SK-N-SH treated with all-trans-retinoic acid at 6 μM for 48 hours (cell line): ENCODE data around the gene CA5B.

ENCODE experiments used
- GLIS3 ChIP-seq: fragments of 250-450 bp; sonication (Bioruptor Pico); IDR thresholded peaks from 2 replicates; pipeline ENCODE4 v1.5.0; 2020; ENCODE audit warnings: mild to moderate bottlenecking, moderate library complexity
- TOX ChIP-seq: fragments of 250-450 bp; sonication (Bioruptor Pico); IDR thresholded peaks from 2 replicates; pipeline ENCODE4 v1.8.0; 2021; ENCODE audit warnings: mild to moderate bottlenecking, moderate library complexity, borderline replicate concordance
- ZC3H10 ChIP-seq: fragments of 250-450 bp; sonication (Bioruptor Pico); IDR thresholded peaks from 2 replicates; pipeline ENCODE4 v1.5.1; 2021; ENCODE audit warnings: mild to moderate bottlenecking, moderate library complexity
- ZNF8 ChIP-seq: fragments of 450-650 bp; formaldehyde crosslinking; IDR thresholded peaks from 2 replicates; pipeline ENCODE4 v1.5.0; 2020; ENCODE audit warnings: mild to moderate bottlenecking, moderate library complexity
- TF ChIP-seq, protein P1 (sequence below): fragments of 250-450 bp; sonication (Bioruptor Pico); IDR thresholded peaks from 2 replicates; pipeline ENCODE4 v1.8.0; 2021; ENCODE audit warnings: low read depth, mild to moderate bottlenecking, moderate library complexity, borderline replicate concordance
- TF ChIP-seq, protein P2 (sequence below): fragments of 250-450 bp; sonication (Bioruptor Pico); IDR thresholded peaks from 2 replicates; pipeline ENCODE4 v1.5.1; 2021; ENCODE audit warnings: mild to moderate bottlenecking, moderate library complexity
- TF ChIP-seq, protein P3 (sequence below): fragments of 250-450 bp; sonication (Bioruptor Pico); IDR thresholded peaks from 2 replicates; pipeline ENCODE4 v1.8.0; 2020; ENCODE audit warnings: mild to moderate bottlenecking, moderate library complexity, borderline replicate concordance

DNA sequence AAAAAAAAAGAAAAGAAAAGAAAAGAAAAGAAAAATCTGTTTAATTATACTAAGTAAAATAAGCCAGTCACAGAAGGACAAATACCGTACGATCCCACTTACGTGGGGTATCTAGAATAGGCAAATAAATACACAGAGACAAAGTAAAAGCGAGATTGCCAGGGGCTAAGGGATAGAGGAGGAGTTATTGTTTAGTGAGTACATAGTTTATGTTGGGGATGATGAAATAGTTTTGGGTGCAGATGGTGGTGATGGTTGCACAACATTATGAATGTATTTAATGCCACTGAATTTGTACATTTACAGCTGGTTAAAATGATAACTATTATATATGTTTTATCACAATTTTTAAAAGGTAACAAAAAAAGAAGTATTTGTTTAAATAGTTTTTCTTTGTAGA, 7.1 kb downstream of the CA5B start:
- TF ChIP-seq TOX (CRISPR knock-in tag) (no peak), GLIS3 (no peak), ZNF8 (no peak), ZC3H10 (CRISPR knock-in tag) (no peak)
- TF ChIP-seq, protein P1, sequence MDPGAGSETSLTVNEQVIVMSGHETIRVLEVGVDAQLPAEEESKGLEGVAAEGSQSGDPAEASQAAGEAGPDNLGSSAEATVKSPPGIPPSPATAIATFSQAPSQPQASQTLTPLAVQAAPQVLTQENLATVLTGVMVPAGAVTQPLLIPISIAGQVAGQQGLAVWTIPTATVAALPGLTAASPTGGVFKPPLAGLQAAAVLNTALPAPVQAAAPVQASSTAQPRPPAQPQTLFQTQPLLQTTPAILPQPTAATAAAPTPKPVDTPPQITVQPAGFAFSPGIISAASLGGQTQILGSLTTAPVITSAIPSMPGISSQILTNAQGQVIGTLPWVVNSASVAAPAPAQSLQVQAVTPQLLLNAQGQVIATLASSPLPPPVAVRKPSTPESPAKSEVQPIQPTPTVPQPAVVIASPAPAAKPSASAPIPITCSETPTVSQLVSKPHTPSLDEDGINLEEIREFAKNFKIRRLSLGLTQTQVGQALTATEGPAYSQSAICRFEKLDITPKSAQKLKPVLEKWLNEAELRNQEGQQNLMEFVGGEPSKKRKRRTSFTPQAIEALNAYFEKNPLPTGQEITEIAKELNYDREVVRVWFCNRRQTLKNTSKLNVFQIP (CRISPR knock-in tag), result no peak
- TF ChIP-seq, protein P2, sequence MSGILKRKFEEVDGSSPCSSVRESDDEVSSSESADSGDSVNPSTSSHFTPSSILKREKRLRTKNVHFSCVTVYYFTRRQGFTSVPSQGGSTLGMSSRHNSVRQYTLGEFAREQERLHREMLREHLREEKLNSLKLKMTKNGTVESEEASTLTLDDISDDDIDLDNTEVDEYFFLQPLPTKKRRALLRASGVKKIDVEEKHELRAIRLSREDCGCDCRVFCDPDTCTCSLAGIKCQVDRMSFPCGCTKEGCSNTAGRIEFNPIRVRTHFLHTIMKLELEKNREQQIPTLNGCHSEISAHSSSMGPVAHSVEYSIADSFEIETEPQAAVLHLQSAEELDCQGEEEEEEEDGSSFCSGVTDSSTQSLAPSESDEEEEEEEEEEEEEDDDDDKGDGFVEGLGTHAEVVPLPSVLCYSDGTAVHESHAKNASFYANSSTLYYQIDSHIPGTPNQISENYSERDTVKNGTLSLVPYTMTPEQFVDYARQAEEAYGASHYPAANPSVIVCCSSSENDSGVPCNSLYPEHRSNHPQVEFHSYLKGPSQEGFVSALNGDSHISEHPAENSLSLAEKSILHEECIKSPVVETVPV (CRISPR knock-in tag), result no peak
- TF ChIP-seq, protein P3, sequence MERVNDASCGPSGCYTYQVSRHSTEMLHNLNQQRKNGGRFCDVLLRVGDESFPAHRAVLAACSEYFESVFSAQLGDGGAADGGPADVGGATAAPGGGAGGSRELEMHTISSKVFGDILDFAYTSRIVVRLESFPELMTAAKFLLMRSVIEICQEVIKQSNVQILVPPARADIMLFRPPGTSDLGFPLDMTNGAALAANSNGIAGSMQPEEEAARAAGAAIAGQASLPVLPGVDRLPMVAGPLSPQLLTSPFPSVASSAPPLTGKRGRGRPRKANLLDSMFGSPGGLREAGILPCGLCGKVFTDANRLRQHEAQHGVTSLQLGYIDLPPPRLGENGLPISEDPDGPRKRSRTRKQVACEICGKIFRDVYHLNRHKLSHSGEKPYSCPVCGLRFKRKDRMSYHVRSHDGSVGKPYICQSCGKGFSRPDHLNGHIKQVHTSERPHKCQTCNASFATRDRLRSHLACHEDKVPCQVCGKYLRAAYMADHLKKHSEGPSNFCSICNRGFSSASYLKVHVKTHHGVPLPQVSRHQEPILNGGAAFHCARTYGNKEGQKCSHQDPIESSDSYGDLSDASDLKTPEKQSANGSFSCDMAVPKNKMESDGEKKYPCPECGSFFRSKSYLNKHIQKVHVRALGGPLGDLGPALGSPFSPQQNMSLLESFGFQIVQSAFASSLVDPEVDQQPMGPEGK, result no peak
